Calu3 (cell line): ENCODE measurements around the gene PDE6B. TPM values are rescaled to one million over a fixed set of nuclear protein-coding genes. Genes with fewer than 3 reads are reported as not detected.
A peak's percentile ranks its signal among the peaks of the same experiment; 100 is the strongest.
"Not testable (repeated sequence)": the region's sequence is repeated elsewhere in the genome, so short reads cannot be mapped to it uniquely, and the experiment has no call there.

ENCODE experiments used
- BruUV-seq: library from RNA; stranded (reverse); fragments of 400-500 nt; replicated peaks from 2 replicates; lab custom pipeline; 2021; lab: Mats Ljungman, UMichigan
- CTCF ChIA-PET: fragments of 300-600 bp; sonication (Branson Sonifier 250); formaldehyde crosslinking; loops from one replicate; lab custom pipeline; 2022; ENCODE audit warnings: antibody characterized with exemption; lab: Charles Lee
- DNase-seq: peaks from one replicate; pipeline ENCODE4 v3.0.0; 2022
- H3K27ac Mint-ChIP-seq: one replicate; pipeline ENCODE4 v1.8.0; 2022; ENCODE audit warnings: mixed read lengths; ENCODE audit not compliant: unreplicated experiment
- H3K27me3 Mint-ChIP-seq: one replicate; pipeline ENCODE4 v1.8.0; 2022; ENCODE audit warnings: mixed read lengths; ENCODE audit not compliant: unreplicated experiment
- H3K36me3 Mint-ChIP-seq: one replicate; pipeline ENCODE4 v1.8.0; 2022; ENCODE audit warnings: mild to moderate bottlenecking, moderate library complexity, mixed read lengths; ENCODE audit not compliant: insufficient read depth, unreplicated experiment
- H3K4me1 Mint-ChIP-seq: one replicate; pipeline ENCODE4 v1.8.0; 2022; ENCODE audit warnings: mild to moderate bottlenecking, low read depth, mixed read lengths; ENCODE audit not compliant: unreplicated experiment
- H3K4me3 Mint-ChIP-seq: one replicate; pipeline ENCODE4 v1.8.0; 2022; ENCODE audit warnings: mild to moderate bottlenecking, low read depth, moderate library complexity, mixed read lengths; ENCODE audit not compliant: unreplicated experiment
- H3K9me3 Mint-ChIP-seq: one replicate; pipeline ENCODE4 v1.8.0; 2022; ENCODE audit warnings: low read depth, mixed read lengths; ENCODE audit not compliant: unreplicated experiment
- CTCF ChIP-seq: fragments of 200-600 bp; IDR thresholded peaks from one replicate; pipeline ENCODE4 v1.8.0; 2022; ENCODE audit warnings: antibody characterized with exemption; ENCODE audit not compliant: unreplicated experiment
- intact Hi-C: fragments of 100-400 bp; cut with micrococcal nuclease; formaldehyde crosslinking; loops from one replicate; pipeline ENCODE4 v1.10.0; 2022; ENCODE audit not compliant: unreplicated experiment
- total RNA-seq: library from RNA; stranded (reverse); gene quantifications from 2 replicates; pipeline ENCODE4 v1.2.3, GENCODE V29; 2022

The PDE6B gene
- total RNA-seq, 1 experiment from 2014 or later, result not detected

GRCh38 chr4:687971-688853 is 62.8 kb downstream of the PDE6B start:
- H3K36me3 Mint-ChIP-seq, result peaks cover 5% of the 10 kb centered on the region
- CTCF ChIA-PET, result no interaction called here
- no peak for DNase-seq
- no peak for TF ChIP-seq CTCF
- H3K4me3 Mint-ChIP-seq, result peak overlapping the region; percentile 17
- no peaks in the 10 kb centered on the region for H3K9me3 Mint-ChIP-seq
- intact Hi-C loops, result no loop called here
- H3K27me3 Mint-ChIP-seq, result no peaks in the 10 kb centered on the region
- BruUV-seq, result no TSS peak
- peaks cover 7% of the 10 kb centered on the region for H3K4me1 Mint-ChIP-seq
- H3K27ac Mint-ChIP-seq, result no peak overlapping the region

GRCh38 chr4:688854-689681 is 63.7 kb downstream of the PDE6B start, which contains the start of gene SLC49A3:
SLC49A3 (minus strand) TSS chr4:689151; CDS start chr4:689127, 24 bp downstream.
- intact Hi-C loops, result no loop called here
- no peak within 1 kb of the TSS for H3K27ac Mint-ChIP-seq
- H3K36me3 Mint-ChIP-seq, result peaks cover 5% of the 10 kb centered on the region
- no peak for TF ChIP-seq CTCF
- no peaks in the 10 kb centered on the region for H3K9me3 Mint-ChIP-seq
- DNase-seq, result no peak
- no peak within 1 kb of the TSS for H3K4me3 Mint-ChIP-seq
- no TSS peak for BruUV-seq
- no peaks in the 10 kb centered on the region for H3K27me3 Mint-ChIP-seq
- peaks cover 7% of the 10 kb centered on the region for H3K4me1 Mint-ChIP-seq
- CTCF ChIA-PET, result no interaction called here

GRCh38 chr4:689723-690122 is 64.3 kb downstream of the PDE6B start:
- intact Hi-C loops, result no loop called here
- Mint-ChIP-seq H3K27ac (no peak overlapping the region), H3K9me3 (peaks cover 4% of the 10 kb centered on the region), H3K27me3 (no peaks in the 10 kb centered on the region), H3K36me3 (peaks cover 5% of the 10 kb centered on the region), H3K4me1 (peaks cover 7% of the 10 kb centered on the region), H3K4me3 (no peak overlapping the region)
- CTCF ChIA-PET, result no interaction called here
- no peak for TF ChIP-seq CTCF
- no peak for DNase-seq
- no TSS peak for BruUV-seq

GRCh38 chr4:692771-693554 is 67.6 kb downstream of the PDE6B start:
- Mint-ChIP-seq H3K27ac (no peak overlapping the region), H3K36me3 (no peaks in the 10 kb centered on the region), H3K4me1 (peaks cover under 1% of the 10 kb centered on the region), H3K4me3 (no peak overlapping the region), H3K9me3 (peaks cover 7% of the 10 kb centered on the region), H3K27me3 (no peaks in the 10 kb centered on the region)
- no peak for TF ChIP-seq CTCF
- CTCF ChIA-PET, result no interaction called here
- intact Hi-C loops, result no loop called here
- no TSS peak for BruUV-seq
- DNase-seq, result no peak

GRCh38 chr4:694341-694940 is 69.1 kb downstream of the PDE6B start:
- H3K4me3 Mint-ChIP-seq, H3K4me1 Mint-ChIP-seq, H3K9me3 Mint-ChIP-seq, H3K27ac Mint-ChIP-seq, H3K27me3 Mint-ChIP-seq, CTCF ChIA-PET, DNase-seq, BruUV-seq, H3K36me3 Mint-ChIP-seq, intact Hi-C loops: not testable (repeated sequence)
